LNCAP (cell line): ENCODE measurements around the gene CLHC1.

Experiments
- TF ChIP-seq, protein P1 (sequence below): fragments of 450-650 bp; IDR thresholded peaks from 2 replicates; pipeline ENCODE4 v1.5.1; 2017; ENCODE audit warnings: mild to moderate bottlenecking

CLHC1 gene

GRCh38 chr2:55157474-55157884 lies 74.6 kb downstream of the CLHC1 start:
- TF ChIP-seq, protein P1, sequence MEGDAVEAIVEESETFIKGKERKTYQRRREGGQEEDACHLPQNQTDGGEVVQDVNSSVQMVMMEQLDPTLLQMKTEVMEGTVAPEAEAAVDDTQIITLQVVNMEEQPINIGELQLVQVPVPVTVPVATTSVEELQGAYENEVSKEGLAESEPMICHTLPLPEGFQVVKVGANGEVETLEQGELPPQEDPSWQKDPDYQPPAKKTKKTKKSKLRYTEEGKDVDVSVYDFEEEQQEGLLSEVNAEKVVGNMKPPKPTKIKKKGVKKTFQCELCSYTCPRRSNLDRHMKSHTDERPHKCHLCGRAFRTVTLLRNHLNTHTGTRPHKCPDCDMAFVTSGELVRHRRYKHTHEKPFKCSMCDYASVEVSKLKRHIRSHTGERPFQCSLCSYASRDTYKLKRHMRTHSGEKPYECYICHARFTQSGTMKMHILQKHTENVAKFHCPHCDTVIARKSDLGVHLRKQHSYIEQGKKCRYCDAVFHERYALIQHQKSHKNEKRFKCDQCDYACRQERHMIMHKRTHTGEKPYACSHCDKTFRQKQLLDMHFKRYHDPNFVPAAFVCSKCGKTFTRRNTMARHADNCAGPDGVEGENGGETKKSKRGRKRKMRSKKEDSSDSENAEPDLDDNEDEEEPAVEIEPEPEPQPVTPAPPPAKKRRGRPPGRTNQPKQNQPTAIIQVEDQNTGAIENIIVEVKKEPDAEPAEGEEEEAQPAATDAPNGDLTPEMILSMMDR, result no peak

- TF ChIP-seq, protein P1, result no peak
Measured at GRCh38 chr2:55156984-55157383, 75.1 kb downstream of the CLHC1 start.

DNA sequence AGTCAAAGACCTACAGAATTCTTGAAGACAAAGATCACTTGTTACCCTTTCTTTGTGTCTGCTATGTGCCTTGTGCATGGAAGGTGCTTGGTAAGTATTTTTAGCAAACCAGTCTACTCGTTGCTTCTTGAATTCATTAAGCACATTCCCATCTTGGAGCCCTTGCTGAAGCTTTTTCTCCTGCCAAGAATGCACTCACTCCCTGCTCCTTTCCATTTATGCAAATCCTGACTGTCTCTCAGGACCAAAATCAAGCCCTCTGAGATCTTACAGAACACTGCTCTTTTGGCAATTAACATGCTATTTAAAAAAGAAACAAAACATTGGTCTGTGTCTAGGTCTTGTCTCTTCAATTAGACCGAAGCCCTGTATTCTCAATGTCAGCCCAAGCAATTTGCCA lies 75.8 kb downstream of the CLHC1 start:
- TF ChIP-seq, protein P1, result no peak

DNA sequence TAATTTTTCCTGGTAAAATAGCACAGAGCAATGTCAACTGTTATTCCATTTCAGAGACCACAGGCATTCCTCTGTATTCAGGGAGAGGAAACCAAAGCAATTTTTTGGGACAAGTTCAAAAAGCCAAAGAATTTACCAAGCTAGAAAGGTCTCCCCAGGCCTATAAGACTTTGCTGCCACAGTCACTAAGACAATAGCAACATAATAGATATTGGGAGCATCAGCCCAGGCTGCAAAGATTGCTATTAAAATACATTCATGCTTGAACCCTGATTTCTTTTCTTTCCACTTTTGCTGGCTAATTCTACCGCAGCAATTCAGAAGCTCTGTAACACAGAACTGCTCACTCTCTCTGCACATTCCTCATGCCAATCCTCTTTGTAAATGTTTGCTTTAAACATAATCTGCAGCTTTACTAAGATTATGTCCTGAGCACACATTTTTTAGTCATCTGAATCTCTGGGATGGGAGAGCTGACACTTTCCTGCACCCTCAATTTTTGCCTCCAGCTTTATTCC lies 76.3 kb downstream of the CLHC1 start:
- TF ChIP-seq, protein P1, result no peak

DNA sequence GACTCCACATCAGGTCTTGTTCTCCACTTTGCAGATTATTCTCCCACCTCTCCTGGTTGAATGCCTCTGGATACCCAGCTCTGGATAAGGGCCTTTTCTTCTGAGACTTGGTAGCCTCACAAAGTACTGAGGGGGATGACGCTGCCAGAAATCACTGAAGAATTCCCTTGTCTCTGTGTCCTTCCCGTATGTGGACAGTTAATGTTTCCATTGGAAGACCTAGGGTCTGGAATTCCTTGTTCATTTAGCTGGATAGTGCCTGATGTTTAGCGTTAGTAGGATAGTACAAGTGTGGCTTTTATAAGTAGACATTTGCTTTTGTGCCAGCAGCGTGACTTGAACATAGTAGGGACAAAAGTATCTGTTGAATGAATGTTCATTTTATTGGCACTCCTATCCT lies 76.9 kb downstream of the CLHC1 start:
- TF ChIP-seq, protein P1, result no peak

DNA sequence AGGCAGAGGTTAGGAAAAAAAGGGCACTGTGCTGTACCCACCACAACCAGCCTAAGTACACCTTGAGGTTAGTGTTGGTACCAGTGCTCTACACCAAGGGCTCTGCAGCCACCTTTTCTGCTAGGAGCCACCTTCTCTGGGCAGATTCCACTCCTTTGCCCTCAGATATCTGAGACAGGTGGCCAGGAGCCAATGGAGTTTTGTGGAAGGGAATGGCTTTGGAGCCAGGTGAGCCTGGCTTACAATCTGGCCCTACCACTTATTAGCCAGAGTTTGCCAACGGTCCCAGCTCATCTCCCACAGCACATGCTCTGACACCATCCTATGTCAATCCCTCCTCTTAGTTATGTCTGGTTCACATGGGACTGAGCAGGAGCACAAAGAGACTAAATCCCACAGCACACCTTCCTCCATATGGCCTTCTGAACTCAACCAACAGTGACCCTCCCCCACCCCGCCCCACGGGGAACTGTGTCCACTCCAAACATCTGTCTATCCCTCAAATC lies 77.5 kb downstream of the CLHC1 start:
- TF ChIP-seq, protein P1, result no peak

GRCh38 chr2:55153584-55154299 lies 78.4 kb downstream of the CLHC1 start:
- TF ChIP-seq, protein P1, result no peak
